Activated CD8-positive, alpha-beta memory T cell treated with anti-CD3 and anti-CD28 coated beads, Interleukin-2, amount 50 U/mL, for 4 hours (primary cell): ENCODE results near the gene SUPT4H1.

Experiments
- DNase-seq: peaks from one replicate; pipeline ENCODE4 v3.0.0-alpha.2; 2020

The SUPT4H1 gene

DNA sequence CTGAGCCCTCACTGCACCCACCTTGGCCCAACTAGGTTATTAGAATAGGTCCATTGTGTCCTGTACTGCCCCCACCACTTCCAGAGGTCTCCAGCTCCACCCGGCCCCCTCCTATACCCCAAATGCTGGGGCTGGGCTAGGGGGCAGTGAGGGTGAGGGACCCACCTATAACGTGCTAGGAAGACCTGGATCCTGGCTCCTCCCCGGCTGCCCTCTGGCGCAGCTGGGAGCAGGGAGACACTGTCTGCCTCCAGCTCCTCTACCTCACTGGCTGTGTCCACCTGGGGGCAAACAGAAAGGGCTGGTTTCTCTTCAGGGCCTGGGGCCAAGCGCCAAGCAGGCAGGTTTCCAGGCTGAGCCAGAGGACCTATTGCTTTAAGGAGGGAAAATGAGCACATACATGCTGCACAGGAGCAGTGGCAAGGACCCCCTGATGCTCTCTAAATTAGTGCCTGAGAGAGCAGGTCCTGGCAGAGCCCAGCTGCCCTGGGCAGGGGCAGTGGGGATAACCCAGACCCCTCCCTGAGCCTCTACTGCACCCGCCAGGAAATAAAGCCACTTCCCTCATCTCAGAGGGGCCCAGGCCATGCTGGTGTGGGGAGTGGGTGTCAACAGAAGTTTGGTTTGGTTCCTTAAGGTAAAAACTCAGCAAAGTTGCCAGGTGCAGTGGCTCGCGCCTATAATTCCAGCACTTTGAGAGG, 35.6 kb downstream of the SUPT4H1 start:
- no peak for DNase-seq

DNA sequence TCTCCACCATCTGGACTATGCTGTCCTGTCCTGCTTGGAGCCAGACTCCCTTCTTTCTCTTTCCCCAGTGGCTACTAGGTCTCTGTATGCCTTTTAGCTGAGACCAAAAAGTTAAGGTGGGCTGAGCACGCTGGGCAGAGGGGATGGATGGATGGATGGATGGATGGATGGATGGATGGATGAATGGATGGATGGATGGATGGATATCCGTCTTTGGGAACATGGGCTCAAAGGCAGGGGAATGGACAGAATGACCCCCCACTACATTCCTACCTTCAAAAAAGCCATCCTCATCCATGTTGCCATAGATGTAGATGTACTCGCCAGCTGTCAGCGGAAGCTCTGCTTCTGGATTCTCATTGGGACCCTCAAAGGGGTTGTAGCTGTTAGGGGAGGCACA, 36.3 kb downstream of the SUPT4H1 start:
- no peak for DNase-seq

DNA sequence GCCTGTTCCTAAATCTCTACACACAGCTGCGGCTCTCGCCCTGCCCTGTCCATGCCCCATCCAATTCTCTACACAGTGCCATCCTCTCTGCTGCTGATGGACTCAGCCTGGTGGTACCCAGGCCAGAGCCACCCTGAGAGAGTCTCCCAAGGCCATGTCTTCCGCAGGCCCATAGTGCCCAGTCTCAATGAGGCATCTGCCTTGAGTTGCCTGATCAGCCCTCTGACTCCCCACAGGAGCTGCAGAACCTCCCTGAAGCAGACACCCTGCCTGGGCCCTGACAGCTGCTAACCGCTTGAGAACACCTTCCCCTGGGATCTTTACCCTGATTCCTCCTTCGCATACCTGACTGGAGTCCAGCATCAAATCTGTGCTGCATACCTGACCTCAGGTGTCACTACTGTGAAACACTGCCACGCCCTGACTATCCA, 36.7 kb downstream of the SUPT4H1 start:
- DNase-seq, result no peak

DNA sequence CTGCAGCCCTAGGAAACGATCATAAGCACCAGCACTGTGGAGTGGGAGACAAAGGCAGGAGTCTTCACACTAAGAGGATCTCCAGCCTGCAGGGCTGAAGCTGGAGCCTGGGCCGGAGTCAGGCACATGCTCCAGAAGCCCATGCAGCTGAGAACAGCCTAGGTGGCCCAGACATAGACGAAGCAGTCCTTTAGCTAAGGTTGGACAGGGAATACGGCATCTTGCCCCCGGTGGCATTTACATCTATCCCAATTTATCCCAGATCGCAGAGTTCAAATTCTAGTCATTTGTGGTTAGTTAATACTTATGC, 37.3 kb downstream of the SUPT4H1 start:
- no peak for DNase-seq

DNA sequence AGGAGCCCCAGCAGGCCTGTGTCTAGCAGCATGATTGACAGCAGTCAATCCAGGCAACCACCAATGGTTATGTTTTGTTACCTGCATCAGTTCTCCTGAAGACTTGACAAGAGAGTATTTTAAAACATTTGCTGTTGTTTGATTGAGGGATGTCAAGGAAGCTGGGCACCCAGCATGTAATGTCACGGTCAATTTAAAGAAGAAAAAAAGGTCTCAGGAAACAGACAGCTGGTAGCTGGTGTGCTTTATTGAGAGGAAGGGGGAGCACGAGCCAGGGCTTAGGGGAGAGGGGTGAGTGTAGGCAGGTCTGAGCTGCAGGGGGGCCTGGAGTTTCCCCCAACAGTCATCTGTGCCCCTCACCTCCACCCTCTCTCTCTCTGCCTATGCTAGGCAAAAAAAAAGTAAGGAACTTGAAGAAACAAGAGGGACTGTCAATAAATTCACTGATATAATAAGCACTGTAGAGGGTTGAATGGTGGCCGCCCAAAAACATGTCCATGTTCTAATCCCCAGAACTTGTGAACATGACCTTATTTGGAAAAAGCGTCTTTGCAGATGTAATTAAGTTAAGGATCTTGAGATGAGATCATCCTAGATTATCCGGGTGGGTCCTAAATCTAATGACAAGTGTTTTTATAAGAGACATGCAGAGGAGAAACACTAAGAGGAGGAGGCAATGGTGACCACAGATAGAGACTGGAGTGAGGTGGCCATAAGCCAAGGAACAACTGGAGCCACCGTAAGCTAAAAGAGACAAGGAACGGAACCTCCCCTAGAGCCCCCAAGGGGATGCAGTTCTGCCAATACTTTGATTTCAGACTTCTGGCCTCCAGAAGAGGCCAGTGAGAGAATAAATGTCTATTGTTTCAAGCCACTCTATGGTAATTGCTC, 37.9 kb downstream of the SUPT4H1 start:
- DNase-seq, result no peak

DNA sequence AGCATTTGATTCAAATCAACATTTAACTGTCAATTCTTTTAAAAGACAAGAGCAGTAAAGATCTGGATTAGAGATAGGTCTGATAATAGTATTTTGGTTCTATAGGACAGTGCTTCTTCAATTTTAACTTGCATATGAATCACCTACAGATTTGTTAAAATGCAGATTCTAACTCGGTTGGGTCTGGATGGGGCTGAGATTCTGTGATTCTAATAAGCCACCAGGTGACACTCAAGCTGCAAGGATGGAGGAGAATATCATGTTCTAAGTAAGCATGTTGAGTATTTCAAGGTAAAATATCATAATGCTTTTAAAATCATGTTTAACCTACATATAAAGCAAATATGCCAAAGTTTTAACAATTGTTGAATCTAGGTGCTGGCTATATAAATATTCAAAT, 39.2 kb downstream of the SUPT4H1 start:
- DNase-seq, result no peak

DNA sequence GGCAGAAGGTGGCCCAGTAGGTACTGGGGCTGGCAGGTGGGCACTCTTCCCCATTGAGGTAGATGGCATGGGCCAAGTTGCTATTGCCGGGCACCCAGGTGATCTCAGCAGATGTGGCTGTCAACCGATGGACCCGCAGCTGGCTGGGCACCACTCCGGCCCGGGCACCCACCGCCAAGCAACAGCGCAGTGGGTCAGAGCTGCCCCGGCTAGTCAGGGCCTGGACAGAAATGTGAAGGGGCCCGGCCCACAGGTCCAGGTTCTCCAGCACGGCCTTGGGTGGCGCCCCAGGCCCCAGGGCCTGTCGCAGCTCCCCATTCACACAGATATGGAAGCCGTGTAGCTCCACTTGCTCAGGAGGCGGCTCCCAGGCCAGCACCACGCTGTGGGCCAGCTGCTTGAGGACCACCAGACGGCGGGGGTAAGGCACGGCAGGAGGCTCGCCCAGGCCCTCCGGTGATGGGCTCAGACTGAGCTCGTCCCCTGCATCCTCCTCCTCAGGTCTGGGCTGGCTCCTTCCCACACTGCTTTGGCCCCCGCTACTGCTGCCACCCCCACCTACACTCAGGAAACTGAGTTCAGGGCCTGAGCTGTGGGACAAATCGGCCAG, 39.9 kb downstream of the SUPT4H1 start:
- no peak for DNase-seq

DNA sequence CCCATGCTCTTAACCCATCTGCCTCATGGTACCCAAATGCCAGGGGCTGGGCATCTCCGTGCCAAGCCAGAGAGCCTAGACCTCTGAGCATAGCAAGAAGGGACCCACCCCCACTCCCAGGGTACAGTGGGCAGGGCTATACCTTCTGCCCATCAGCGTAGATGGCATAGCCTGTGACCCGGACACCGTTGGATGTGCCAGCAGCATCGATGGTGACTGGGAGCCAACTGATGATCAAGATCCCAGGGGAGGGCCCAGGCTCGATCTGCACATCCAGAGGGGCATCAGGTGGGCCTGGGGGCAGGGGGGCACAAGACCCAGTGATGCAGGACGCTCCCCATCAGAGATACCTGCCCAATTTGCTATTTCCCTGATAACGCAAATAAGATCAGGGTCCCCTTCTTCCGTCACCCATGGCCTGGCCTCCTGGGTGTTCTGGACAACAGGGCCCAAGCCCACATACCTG, 40.5 kb downstream of the SUPT4H1 start:
- DNase-seq, result no peak

DNA sequence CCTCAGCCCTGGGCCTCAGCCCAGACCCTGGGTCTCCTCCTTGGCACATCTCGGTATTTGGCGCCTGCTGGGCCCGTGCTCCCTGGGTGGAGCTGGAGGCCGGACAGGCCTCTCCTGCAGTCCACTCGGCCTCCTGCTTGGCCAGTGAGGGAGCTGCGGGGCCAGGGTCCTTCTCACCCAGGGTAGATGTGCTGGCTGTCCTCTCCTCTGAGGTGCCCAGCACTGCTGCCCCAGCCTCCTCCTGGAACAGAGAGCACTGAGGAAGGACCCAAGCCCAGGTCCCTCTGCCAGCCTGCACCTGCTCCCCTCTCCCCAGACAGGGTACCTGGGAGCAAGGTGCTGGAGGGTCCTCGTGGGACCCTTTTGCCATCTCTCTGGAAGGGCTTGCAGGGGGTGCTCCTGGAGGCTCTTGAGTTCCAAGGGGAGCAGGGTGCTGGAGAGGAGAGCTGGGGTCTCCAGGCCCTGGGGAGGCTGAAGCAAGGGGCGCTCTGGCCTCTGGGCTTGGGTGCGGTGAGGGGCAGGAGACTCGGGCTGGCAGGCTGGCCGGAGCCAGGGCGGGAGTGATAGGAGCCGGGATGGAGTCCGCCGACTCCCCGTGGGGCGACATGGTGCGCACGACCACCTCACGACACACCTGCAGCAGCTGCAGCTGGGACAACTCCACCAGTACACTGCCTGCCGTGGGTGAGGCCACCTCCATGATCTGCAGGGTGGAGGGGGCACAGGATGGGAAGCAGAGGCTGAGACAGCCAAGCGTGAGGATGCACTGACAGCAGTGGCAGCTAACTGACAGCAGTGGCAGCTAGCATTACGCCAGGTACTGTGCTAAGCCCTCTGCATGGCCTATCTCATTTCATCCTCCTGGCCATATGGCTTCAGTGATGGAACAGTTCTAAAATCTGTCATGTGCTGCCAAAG, 41.2 kb downstream of the SUPT4H1 start:
- no peak for DNase-seq

DNA sequence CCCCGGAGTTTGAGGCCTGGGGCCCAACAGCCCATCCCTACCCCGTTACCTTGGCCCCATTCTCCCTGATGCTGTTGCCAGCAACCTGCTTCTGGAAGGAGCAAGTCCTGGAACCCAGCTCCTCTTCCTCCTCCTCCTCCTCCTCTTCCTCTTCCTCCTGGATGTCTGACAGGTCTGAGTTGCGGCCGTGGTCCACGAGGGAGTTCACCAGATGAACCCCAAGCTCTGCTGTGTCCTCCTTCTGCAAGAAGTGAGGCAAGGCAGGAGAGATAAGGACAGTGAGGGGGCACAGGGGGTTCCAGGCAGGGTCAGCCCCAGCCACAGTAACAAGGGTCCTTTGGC, 42.1 kb downstream of the SUPT4H1 start:
- DNase-seq, result no peak

DNA sequence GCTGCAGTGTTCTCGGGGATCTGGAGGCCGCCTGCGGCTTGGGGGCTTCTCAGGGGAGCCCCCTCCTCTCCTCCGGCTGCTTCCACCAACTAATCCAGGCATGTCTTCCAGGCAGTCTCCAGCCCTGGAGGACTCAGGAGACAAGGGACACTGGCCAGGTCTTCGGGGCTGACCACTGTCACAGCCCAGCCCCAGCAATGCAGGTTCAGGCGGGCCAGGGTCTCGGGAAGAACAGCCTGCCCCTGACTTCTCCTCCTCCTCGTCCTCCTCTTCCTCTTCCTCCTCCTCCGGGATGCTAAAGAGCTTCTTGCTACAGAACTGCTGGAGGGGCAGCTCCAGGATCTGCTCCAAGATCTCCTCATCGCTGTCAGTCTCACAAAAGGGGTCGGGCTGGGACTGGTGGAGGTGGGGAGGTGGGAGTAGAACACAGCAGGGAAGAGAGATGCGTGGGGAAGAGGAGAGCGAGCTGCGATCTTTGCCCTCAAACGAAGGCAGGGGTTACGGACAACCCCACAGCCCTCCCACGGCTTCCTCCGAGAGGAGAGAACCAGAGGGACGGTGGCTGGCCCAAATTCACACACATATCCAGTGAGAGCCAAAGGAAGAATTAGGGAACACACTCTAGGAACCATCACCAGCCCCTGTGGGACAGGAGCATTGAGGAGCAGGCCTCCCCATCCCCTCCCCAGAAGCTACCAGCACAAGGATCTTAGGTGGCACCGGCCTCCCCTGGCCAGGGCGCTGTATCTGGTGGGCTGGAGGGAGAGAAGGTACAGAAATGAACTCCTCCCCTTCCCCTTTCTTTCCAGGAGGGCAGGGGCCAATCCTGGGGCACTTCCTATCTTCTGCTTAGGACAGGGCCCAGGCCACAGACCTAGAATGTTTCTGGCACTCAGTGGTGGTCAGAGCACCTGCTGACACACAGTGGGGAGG, 42.8 kb downstream of the SUPT4H1 start:
- no peak for DNase-seq

DNA sequence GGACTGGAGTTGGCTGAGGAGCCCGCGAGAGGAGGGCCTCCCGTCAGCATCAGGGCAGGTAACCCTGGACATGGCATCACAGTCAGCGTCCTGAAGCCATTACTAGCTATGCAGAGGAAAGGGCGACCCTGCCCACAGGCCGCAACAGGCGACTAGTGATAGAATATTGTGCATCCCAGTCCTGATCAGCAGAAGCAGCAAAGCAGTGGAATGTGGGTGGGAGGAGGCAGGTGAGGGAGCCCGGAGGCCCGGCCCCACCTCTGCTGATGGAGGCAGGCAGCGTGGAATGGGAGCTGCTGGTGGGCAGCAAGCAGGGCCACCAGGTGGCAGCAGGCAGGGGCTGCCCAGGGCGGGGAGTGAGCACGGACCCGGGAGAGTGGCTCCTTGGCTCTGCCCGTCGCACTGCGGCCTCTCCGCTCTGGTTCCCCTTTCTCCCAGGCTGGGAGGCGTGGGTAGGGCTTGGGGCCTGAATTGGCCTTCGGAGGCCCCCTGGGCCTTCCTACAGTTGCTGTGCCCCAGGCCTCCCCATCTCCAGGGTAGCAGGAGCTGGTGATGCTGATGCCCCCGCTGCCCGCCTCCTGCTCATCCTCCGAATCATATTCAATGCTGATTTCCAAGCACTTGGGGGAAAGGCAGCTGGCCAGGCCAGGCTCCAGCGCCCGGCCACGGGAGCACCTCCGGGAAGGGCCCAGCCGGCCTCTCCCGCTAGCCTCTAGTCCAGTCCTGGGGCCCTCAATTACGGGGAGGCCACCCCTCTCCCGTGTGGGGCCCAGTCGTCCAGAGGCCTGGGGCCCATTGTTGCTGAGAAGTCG, 43.6 kb downstream of the SUPT4H1 start:
- no peak for DNase-seq

DNA sequence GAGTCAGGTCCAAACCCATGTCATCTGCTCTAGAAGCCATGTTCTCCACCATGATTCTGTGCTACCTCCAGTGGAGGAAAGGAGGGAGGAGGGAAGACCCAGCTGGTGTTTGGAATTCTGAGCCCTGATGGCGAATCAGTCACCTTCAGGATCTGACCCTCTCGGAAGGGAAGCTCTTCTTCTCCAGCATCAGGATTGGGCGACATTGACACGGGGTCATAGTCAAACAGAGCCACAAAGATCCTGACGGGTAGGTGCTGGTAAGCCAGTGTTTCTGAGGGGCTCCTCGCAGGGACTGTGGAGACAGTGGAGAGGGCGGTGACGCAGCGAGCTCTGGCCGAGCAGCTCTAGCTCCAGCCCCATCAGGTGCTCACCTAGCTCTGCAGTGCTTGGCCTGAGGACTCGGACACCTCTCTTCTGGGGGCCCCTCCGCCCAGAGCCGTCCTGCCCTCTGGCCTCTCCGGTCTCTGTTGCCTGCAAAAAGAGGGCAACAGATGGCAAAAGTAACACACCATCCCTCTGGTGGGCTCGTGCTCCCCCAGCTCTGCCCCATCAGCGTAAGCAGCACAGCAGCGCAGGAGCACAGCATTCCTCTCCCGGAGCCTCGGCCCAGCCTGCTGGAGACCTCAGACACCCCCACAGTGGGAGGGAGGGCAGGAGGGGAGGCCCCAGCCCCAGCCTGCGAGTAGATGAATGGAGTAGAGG, 44.4 kb downstream of the SUPT4H1 start:
- no peak for DNase-seq

DNA sequence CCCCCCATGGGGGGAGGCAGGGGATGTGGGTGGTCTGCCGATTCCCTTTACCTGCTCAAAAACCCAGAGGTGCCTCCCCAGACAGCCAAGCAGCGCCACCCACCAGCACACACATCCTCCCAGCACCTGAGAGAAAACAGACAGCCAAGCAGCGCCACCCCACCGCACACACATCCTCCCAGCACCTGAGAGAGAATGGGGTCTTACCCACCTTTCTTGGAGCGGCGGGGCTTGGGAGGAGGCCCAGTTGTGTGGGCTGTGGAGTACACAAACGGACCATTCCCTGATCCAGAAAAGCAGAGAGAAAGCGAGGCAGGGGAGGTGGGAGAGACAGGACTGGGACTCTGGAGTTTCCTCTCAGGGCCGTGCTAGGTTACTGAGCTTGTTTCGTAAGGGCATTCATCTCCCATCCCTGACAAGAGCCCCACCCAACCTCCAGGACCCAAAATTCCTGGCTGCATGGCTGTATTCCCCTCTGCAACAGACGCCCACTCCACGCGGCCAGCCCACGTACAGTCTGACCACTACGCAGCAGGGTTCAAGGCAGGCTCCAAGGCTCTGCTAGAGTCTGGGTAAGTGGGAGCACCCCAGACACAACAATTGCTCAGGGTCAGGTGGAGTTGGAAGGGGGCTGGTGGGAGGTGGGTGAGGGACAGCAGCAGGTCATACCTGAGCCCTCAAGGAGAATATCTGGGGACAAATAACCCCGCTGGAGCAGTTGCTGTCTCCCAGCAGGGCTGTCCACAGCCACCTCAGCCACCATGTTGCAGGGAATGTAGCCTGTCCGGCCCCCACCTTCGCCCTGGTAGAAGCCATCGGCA, 45.7 kb downstream of the SUPT4H1 start:
- DNase-seq, result no peak

DNA sequence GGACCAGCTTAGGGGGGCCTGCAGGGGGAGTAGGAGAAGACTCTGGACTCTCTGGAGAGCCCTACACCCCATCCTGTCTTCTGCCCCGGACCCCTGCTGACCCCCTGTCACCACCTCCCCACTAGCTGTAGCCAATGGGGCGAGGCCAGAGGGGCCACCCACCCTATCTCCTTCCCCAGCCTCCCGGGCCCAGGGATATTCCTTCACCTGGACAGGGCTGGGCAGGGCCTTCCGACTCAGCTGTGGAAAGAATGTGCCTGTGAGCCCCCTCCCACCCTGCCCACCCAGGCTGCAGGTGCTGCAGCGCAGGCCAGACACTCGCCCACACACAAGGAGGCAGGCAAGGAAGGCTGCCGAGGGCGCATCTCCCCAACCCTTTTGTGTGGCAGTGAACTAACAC, 46.4 kb downstream of the SUPT4H1 start:
- no peak for DNase-seq

DNA sequence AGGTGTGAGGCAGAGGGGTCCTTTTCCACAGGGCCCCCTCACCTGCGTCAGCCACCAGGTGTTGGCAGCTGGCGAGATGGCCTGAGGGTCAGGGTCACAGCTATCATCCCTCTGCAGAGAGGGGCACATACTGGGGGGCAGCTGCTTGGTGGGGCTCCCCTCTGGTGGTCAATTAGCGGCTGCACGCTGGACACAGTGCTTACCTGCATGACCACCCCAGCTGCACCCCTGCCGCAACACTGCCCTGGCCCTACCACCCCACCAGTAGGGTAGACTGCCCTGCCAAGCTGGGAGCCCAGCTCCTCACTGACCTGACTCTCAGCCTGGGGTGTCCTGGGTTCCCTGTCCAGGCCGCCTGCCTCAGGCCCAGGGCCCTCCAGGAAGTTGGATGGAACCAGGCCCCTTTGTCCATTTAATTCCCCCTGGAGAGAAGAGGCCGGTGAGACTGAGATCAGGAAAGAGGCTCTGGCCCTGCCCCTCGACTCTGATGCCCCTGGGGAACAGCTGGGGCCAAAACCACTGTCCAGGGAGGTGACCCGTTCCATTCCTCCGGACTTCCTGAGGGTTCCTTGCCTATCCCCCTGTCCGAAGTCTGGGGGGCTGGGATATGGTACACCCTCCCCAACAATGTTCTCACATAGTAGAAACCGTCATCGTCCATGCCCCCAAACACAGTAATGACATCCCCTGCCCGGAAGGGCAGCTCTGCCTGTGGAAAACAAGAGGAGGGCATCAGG, 47.1 kb downstream of the SUPT4H1 start:
- no peak for DNase-seq

DNA sequence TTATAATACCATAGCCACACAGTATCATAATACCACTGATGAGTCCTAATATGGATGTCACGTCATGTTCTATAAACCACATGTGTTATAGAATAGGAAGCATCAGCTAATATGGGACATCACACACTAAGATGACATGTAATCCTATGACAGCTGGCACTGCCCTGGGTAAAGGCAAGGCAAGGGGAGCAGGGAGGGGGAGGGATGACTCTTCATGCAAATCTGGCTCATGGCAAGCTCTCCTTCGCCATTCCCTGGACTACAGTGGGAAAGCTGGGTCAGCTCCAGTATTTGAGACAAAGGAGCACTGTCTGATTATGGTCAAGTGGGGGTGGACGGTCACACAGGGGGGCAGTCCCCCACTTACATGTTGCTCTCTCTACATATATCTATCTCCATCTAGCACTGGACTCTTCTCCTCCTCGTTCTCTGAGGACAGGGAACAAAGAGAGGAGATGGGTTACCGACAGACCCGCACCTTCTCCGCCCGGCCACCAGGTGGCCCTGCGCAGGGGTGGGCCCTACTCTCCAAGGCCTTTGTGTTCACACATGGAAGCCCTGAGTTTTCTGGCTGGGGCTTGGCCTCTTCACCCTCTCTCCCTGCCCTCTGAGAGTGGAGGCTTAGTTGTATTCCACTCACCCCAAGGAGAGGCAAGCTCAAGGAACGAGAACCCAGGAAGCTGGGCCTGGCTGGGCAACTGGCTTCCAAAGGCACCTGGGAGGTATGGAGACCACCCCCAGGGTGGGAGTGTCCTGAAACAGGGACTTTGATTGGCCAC, 47.8 kb downstream of the SUPT4H1 start:
- peak; percentile 63 for DNase-seq
